Left lung (tissue), 10 donors: ENCODE measurements around the gene CBLN3. TPM values are rescaled to one million over a fixed set of nuclear protein-coding genes. Genes with fewer than 3 reads are reported as not detected.

ENCODE experiments used
- ATAC-seq: fragments of 200-7000 bp; cut with Tn5 transposase; one replicate; pipeline ENCODE4 v1.9.1; 2020; ENCODE audit warnings: moderate library complexity
- DNase-seq, 4 donors: peaks; one replicate each; pipeline ENCODE4 v3.0.0-alpha.2; 2013 to 2020
- H3K27ac ChIP-seq, 2 donors: fragments of 200-600 bp; sonication (generic) in 1 of 2; one replicate each; pipeline versions ENCODE4 v1.5.0 to v1.8.0; 2020 to 2021
- H3K27me3 ChIP-seq, 2 donors: fragments of 200-600 bp; sonication (generic) in 1 of 2; one replicate each; pipeline versions ENCODE4 v1.5.0 to v1.8.0; 2020 to 2021
- H3K36me3 ChIP-seq, 2 donors: fragments of 200-600 bp; sonication (generic) in 1 of 2; one replicate each; pipeline versions ENCODE4 v1.5.0 to v1.8.0; 2020 to 2021
- H3K4me1 ChIP-seq, 2 donors: fragments of 200-600 bp; one replicate each; pipeline ENCODE4 v1.8.0; 2021
- H3K4me3 ChIP-seq, 2 donors: fragments of 200-600 bp; sonication (generic) in 1 of 2; one replicate each; pipeline versions ENCODE4 v1.5.0 to v1.8.0; 2020 to 2021; ENCODE audit warnings: mild to moderate bottlenecking in 1 of 2
- H3K9me3 ChIP-seq, 2 donors: fragments of 200-600 bp; sonication (generic) in 1 of 2; one replicate each; pipeline versions ENCODE4 v1.5.0 to v1.8.0; 2020 to 2021
- intact Hi-C, 2 donors: fragments of 100-400 bp; cut with DNase I; formaldehyde crosslinking; loops; one replicate each; pipeline versions ENCODE4 v1.11.2 to v1.14.2; 2022
- polyA plus RNA-seq, 6 donors: library from polyadenylated mRNA; unstranded; fragments of 120-200 nt; gene quantifications; one replicate each; pipeline ENCODE4 v1.2.1, GENCODE V29; 2013; ENCODE audit not compliant: insufficient read length in 6 of 6
- total RNA-seq, 2 donors: library from RNA; stranded (reverse); fragmentation: NEBNext Ultra II Directional; extraction: Animal tissue kit (Norgen Biotek cat#: 25700); gene quantifications; one replicate each; pipeline ENCODE4 v1.2.1, GENCODE V29; 2021
- TF ChIP-seq, protein P1 (sequence below), 2 donors: fragments of 200-600 bp; sonication (generic) in 1 of 2; IDR thresholded peaks; one replicate each; pipeline versions ENCODE4 v1.5.0 to v1.8.0; 2021; ENCODE audit warnings: antibody characterized with exemption in 2 of 2
- donor health status: DM: no; HTN: yes; CAD: no.
- donor health status: DM: no; HTN: no; CAD: no.

The CBLN3 gene
- total and polyA plus RNA-seq, 8 donors = 2.2 to 6.4 (median 3.8) TPM

DNA sequence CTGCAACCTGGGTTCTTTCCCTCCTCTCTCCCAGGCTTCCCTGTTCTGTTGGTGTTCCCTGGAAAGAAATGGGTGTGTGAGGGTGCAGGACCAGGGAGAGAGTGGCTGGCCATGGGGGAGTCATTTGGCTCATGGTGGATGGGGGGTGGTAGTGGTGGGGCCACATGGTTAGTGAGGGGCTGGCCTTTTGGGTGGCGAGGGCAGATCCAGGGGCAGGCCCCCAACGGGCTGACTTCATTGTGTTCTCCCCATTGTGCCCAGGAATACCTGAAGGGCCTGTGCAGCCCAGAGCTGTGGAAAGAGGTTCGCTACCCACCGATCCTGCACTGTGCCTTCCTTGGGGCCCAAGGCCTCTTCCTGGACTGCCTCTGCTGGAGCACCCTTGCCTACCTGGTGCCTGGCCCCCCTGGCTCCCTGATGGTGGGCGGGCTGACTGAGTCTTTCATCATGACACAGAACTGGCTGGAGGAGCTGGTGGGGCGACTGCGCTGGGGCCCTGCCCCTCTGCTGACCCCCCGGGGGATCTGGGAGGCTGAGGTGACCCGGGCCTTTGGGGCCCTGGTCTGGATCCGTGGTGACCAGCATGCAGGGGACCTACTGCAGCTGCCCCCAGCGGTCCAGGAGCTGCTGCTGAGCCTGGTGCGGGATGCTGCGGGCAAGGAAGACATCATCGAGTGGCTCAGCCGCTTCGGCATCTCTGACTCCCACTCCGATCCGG lies 21.7 kb downstream of the CBLN3 start:
- Histone ChIP-seq H3K27me3 (no peaks in the 10 kb centered on the region), H3K4me1 (peaks cover 3 to 5% of the 10 kb centered on the region in 2 donors), H3K27ac (no peak overlapping the region), H3K9me3 (no peaks in the 10 kb centered on the region), H3K4me3 (no peak overlapping the region), H3K36me3 (no peaks in the 10 kb centered on the region)
- no peak for DNase-seq
- intact Hi-C loops = no loop called here
- TF ChIP-seq, protein P1, sequence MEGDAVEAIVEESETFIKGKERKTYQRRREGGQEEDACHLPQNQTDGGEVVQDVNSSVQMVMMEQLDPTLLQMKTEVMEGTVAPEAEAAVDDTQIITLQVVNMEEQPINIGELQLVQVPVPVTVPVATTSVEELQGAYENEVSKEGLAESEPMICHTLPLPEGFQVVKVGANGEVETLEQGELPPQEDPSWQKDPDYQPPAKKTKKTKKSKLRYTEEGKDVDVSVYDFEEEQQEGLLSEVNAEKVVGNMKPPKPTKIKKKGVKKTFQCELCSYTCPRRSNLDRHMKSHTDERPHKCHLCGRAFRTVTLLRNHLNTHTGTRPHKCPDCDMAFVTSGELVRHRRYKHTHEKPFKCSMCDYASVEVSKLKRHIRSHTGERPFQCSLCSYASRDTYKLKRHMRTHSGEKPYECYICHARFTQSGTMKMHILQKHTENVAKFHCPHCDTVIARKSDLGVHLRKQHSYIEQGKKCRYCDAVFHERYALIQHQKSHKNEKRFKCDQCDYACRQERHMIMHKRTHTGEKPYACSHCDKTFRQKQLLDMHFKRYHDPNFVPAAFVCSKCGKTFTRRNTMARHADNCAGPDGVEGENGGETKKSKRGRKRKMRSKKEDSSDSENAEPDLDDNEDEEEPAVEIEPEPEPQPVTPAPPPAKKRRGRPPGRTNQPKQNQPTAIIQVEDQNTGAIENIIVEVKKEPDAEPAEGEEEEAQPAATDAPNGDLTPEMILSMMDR (IDR thresholded peaks at IDR 0.05) = no peak
- ATAC-seq = no peak

DNA sequence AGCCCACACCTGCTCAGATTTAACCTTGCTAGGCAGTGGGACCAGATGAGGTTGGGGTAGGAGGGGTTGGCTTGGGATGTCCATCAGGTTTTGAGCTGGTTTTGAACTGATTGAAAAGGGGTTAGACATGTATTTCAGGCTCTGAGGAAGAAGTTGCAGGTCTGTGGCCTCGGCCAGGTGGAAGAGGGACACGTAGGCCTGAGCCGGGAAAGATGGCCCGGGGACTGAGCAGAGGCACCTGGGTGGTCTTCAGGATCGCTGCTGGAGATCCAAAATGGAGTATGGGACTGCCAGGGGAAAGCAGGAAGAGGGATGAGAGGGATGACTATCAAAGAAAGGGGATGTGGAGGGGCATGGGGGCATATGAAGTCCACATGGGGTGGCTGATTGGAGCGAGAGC lies 23.1 kb downstream of the CBLN3 start:
- Histone ChIP-seq H3K9me3 (no peaks in the 10 kb centered on the region), H3K36me3 (no peaks in the 10 kb centered on the region), H3K4me1 (peaks cover 3 to 6% of the 10 kb centered on the region in 2 donors), H3K27ac (no peak overlapping the region), H3K27me3 (no peaks in the 10 kb centered on the region), H3K4me3 (no peak overlapping the region)
- DNase-seq = no peak
- TF ChIP-seq, protein P1 (IDR thresholded peaks at IDR 0.05) = no peak
- intact Hi-C loops = no loop called here
- ATAC-seq = no peak

DNA sequence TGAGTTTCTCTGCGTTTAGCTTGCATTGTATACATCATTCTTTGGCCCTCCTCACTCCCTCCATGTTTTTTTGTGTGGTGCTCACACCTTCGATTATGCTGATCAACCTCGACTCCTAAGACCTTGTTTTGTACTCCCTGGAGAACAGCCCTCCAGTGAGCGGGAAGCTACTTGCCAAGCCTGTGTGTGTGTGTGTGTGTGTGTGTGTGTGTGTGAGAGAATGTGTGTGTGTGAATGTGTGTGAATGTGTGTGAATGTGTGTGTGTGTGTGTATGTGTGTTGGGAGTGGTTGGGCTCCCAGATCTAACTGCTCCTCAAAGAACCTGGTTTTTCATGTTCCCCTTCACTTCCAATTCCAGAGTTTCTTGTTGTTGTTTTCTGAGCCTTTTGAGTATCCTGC lies 24.7 kb downstream of the CBLN3 start:
- intact Hi-C loops = no loop called here
- DNase-seq = no peak
- Histone ChIP-seq H3K27ac (no peak overlapping the region), H3K36me3 (no peaks in the 10 kb centered on the region), H3K4me3 (no peak overlapping the region), H3K27me3 (no peaks in the 10 kb centered on the region), H3K9me3 (no peaks in the 10 kb centered on the region), H3K4me1 (peaks cover 6 to 18% of the 10 kb centered on the region in 2 donors)
- TF ChIP-seq, protein P1 (IDR thresholded peaks at IDR 0.05) = no peak
- no peak for ATAC-seq

DNA sequence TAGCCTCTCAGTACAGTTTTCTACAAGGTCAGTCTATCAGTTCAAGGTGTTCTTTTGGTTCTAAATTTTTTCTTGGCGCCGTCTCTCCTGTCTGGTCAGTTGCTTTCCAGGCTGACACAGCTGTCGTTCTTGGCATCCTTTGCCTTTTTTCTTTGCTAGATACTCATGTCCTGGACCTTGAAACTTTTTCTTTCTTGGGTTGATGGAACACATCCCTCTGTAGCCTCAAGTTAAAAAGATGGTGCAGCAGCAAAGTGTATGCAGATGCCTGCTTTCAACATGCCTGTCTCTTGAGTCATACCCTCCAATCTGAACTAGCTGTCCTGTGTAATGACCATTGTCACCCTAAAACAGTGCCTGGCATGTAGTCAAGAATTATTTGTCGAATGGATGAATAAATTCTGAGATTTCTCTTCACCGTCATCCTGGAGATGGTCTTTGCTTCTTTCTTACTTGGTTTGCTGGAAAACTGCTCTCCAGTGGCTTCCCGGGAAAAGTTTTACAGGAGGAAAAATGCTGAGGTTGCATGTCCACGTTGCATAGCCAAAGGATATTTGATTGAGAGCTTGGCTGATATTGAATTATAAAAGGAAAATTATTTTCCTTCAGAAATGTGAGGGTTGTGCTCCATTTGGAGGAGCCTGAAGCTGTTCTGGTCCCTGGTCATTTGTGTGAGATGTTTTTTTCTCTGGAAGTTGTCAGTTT lies 26.0 kb downstream of the CBLN3 start:
- TF ChIP-seq, protein P1 (IDR thresholded peaks at IDR 0.05) = no peak
- peaks cover 6 to 30% of the 10 kb centered on the region in 2 donors for H3K4me1 ChIP-seq
- H3K9me3 ChIP-seq = no peaks in the 10 kb centered on the region
- ATAC-seq (no peak), DNase-seq (peak in 2 of 4 donors; percentile 54 to 84)
- H3K4me3 ChIP-seq = no peak overlapping the region
- no peaks in the 10 kb centered on the region for H3K36me3 ChIP-seq
- H3K27me3 ChIP-seq = no peaks in the 10 kb centered on the region
- intact Hi-C loops = no loop called here
- peak overlapping the region in 1 of 2 donors; percentile 8 for H3K27ac ChIP-seq
